ENCODE measurements around the gene ZMAT5. TPM values are rescaled to one million over a fixed set of nuclear protein-coding genes. Genes with fewer than 3 reads are reported as not detected.

ZMAT5 gene
- total RNA-seq, 1 donor from 2014 or later = 8.4 TPM

DNA sequence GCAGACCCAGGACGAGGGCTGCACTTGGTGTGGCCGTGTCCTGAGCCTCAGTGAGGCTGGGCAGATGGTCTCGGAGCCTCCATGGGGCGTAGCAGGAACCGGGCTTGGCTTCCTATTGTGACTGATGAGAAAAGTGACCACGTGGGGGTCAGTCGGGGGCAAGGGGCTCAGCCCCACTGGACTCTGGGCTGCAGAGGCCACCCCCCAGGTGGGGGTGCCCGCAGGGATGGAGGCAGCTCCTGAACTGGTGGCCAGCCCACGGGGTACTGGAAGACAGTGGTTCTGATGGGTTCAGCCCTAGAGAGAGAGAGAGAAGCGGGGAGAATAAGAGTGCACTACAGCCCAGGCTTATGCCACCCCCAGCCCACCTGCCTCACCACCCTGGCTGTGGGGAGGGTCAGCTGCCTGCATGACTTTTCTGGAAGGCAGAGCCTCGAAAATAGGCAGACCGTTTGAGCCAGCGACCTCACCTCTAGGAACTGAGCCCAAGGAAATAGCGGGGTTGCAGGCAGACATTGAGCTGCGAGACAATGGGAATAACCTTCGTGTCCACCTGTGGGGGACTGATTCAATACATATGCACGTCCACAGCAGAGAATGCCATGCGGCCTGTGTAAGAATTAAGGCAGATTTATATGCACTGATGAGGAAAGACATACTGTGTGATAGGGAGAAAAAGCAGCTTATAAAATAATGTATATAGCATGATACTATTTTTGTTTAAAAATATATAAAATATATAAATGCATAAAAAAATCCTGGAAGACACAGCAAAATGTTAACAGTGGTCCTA is 35.6 kb downstream of the ZMAT5 start:
- DNase-seq (ENCODE audit: low spot score) = no peak

DNA sequence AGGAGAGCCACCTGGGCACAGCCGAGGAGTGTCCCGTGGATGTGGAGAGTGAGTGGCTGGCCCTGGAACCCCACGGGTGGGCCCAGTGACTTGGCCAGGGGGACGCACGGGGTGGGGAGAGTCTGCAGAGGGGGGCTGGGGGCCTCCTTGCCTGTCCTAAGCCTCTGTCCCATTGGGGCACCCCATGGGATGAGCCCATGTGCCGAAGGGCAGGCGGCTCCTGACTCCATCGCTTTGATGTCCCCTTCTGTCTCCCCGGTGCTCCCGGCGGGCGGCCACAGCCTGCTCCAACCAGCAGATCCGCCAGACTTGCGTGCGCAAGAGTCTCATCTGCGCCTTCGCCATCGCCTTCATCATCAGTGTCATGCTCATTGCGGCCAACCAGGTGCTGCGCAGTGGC is 37.6 kb downstream of the ZMAT5 start:
- DNase-seq (ENCODE audit: low spot score) = no peak

DNA sequence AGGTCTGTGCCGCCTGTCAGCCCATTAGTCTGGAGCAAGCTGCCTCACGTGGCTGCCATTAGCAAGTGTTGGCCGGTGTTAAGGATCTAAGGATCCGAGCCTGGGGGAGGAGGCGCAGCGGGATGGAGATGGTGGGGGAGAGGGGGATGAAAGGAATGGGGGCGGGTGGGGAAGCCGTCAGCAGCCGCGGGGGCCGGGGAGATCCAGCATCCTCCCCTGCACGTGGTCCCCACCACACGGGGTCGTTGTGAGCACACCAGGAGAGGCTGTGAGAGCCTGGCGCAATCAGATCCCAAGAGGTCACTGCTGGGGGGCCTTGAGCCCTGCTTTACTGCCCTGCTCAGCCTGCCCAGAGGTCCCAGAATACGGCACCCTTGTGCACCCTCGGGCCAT is 39.7 kb downstream of the ZMAT5 start:
- no peak for DNase-seq (ENCODE audit: low spot score)

DNA sequence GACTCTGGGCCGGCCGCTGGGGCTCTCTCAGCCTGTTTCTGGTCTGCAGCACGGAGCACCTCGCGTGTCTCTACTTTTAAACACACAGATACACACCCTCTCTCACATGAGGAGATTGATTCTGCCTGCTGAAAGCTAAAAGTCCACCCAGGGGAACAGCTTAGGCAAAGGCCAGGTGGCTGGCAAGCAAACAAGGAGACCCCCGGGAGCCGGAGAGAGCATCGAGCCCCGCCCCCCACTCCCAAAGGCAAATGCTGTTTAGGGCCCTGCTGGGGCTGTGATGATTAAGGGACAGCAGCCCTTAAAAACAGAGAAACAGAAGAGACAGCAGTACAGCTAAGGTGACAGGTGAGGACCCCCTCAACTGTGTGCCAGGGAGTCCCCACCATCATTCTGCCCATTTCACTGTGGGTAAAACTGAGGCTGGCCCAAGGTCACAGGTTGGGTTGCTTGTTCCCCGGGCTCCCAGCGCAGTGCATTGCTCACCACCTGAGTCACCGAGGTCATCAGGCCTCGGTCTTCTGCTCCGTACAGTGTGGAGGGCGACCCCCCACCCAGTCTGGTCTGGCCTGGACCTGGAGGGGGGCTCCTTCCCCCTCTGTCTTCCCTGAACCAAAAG is 40.2 kb downstream of the ZMAT5 start:
- DNase-seq (ENCODE audit: low spot score) = no peak

DNA sequence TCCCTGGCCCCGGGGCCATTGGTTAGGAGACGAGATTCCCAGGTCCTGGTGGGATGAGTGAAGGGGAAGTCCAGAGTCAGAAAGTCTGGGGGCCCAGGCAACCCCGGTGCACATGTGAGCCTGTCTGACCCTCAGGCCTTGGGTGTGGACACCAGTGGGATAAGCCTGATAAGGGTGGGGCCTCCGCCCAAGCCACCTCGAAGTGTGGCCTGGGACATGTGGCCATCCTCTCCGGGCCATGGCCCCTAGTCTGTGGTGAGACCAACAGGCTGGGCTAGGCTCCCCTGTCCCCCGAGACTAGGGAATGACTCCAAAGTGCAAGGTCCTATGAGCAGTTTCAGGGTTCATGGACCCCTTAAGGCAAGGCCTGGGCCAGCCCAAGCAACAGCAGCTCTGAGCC is 40.7 kb downstream of the ZMAT5 start:
- no peak for DNase-seq (ENCODE audit: low spot score)

DNA sequence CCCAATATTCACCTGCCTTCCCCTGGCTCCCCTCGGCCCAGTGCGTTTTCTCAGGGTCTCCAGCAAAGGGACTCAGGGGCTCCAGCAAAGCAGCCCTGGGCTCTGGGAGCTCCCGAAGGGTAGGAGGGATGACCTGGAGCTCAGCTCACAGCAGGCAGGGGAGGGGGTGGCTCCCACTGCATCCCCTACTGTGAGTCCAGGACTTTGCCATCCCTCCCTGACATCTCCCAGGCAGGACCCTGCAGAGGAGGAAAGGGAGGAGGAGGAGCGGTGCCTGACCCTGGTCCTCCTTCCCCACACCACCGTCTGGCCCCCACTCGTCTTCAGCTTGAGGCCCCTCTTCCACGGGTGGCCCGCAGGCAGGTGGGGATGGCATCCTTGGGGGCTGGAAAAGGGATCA is 42.0 kb downstream of the ZMAT5 start:
- no peak for DNase-seq (ENCODE audit: low spot score)

GRCh38 chr22:29723766-29724165 is 43.0 kb downstream of the ZMAT5 start:
- DNase-seq (ENCODE audit: low spot score) = no peak

- DNase-seq (ENCODE audit: low spot score) = no peak
Observed at GRCh38 chr22:29722587-29722986, 44.2 kb downstream of the ZMAT5 start.

DNA sequence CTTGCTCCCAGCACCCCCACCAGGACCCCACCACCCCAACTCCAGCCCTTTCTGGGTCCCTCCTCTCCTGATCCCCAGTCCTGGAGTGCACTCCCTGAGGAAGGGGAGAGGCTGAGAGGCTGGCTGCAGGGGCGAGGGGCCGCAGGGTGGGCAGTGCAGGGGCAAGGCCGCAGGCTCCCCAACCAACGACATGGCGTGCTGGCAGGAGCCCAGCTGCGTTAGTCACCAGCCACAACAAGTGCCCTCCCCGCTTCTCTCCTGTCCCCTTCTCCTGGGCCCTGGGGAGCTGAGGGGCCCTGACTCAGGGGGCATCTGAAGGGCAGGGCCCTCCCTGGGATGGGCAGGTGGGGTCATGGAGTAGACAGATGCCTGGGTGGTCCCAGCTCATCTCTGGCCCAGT is 44.7 kb downstream of the ZMAT5 start:
- no peak for DNase-seq (ENCODE audit: low spot score)

GRCh38 chr22:29720811-29721323 is 45.9 kb downstream of the ZMAT5 start:
- no peak for DNase-seq (ENCODE audit: low spot score)

- DNase-seq (ENCODE audit: low spot score) = no peak
Observed at GRCh38 chr22:29719899-29720645, 46.7 kb downstream of the ZMAT5 start, which contains the start of gene CABP7. Gene CABP7 (plus strand): TSS chr22:29720003. CDS start chr22:29720425, 422 bp downstream.

DNA sequence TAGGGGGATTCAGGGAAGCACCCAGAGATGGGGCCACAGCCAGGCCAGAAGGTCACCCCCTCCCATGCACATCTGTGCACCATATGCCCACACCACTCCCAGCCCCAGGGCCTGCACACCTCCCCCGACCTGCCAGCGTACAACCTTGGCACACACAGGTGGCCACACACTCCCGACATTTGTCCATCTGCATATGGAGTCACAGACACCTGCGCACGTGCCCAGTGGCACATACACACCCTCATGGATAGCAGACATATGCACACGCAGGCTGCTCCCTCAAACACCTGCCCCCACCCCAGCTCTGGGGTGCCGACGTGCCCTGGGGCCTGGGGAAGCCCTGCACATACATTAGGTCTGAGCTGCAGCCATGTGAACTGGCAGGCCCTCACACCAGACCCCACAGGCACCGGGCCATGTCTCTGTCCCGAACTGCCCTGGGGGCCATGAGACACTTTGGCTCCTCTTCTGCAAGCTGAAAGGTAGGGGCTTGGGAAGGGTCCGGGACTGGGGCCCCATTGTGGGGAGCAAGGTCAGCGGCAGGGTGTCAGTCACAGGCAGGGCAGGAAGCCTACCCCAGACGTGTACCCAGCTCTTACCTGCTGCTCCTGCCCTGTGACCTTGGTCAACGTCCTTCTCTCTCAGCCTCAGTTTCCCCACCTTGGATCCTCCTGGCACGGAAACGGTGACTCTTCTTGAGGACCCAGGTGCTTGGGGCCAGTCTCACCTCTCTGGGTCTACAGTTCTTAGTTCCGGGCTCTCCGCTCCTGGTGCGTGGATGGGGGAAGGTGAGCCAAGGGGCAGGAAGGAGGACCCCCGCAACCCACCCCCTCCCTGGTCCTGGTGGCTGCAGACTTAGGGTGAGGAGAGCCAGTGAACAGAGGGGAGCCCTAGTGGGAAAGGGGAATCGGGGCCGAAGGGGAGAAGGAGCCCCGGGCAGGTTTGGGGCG is 47.6 kb downstream of the ZMAT5 start:
- no peak for DNase-seq (ENCODE audit: low spot score)

- DNase-seq (ENCODE audit: low spot score) = no peak
Observed at GRCh38 chr22:29717789-29718188, 49.0 kb downstream of the ZMAT5 start.

GRCh38 chr22:29716814-29717545 is 49.8 kb downstream of the ZMAT5 start:
- DNase-seq (ENCODE audit: low spot score) = peak; percentile 79

- DNase-seq (ENCODE audit: low spot score) = no peak
Observed at GRCh38 chr22:29715705-29716104, 51.1 kb downstream of the ZMAT5 start.

- no peak for DNase-seq (ENCODE audit: low spot score)
Observed at GRCh38 chr22:29715240-29715639, 51.6 kb downstream of the ZMAT5 start.

- no peak for DNase-seq (ENCODE audit: low spot score)
Observed at GRCh38 chr22:29713156-29713727, 53.6 kb downstream of the ZMAT5 start.

DNA sequence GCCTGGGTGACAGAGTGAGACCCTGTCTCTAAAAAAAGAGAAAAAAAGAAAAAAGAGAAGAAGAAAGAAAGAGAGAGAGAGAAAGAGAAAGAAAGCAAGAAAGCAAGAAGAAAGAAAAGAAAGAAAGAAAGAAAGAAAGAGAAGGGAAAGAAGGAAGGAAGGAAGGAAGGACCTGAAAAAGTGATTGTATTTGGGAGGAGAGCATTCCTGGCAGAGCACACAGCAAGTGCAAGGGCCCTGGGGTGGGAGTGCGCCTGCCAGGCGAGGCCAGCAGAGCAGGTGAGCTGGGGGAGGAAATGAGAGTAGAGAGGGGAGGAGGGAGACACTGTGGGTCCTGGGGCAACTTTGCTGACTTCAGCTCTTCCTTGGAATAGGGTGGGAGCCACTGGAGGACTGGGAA is 54.7 kb downstream of the ZMAT5 start:
- no peak for DNase-seq (ENCODE audit: low spot score)

DNA sequence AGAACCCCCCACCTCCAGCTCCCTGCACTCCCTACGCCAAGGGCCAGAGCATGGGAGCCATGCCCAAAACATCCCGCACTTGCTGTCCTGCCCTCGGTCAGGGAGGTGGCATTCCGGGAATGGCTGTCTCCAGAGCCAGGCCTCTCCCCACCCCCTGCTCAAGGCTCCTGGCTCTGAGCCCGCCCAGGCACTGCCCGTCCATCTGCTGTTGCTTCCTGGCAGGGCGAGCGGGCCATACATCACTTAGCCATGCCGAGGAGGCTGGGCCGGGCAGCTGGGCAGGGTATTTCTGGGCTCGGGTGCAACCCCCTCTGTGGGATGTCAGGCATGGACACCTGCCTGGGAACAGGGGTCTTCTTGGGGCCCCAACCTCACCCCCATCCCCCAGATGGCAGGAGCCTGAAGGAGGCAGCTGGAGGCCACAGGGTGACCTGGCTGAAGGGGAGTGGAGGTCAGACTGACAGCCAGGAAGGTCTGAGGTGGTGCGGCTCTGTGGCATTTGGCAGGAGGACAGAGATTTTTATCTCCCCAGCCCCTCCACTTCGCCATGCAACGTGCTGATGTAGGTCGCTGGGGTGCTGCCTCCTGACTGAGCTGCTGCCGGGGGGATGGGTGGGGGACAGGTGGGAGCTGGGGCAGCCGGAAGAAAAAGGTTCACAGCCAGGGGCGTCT is 55.7 kb downstream of the ZMAT5 start:
- no peak for DNase-seq (ENCODE audit: low spot score)

DNA sequence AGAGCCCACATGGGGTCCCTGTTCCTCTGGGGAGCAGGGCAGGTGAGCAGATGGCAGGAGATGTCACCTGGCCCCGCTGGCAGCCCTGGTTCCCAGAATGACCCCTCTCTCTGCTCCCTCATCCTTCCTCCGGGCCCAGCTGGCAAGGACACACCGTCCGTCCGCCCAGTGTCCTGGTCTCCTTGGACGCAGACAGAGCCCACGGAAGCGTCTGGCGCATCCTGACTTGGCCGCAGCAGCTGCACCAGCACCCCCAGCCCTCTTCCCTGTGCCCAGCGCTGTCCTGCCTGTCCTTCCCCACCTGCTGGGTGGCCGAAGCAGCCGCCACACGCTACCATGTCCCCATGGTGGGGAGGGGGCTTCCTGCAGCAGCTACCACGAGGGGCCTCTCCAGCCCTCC is 56.6 kb downstream of the ZMAT5 start:
- no peak for DNase-seq (ENCODE audit: low spot score)
